Gastrocnemius medialis (tissue), 4 donors: ENCODE results near the gene RGS18.

Source experiments
- POLR2A ChIP-seq, 2 donors: fragments of 450-650 bp; IDR thresholded peaks; one replicate each; pipeline ENCODE4 v1.6.1; 2017; ENCODE audit warnings: antibody characterized with exemption in 2 of 2, mild to moderate bottlenecking in 2 of 2, moderate library complexity in 2 of 2
- TF ChIP-seq, protein P1 (sequence below), 5 experiments: fragments of 450-650 bp in 3 of 5; fragments of 200-600 bp in 2 of 5; sonication (generic) in 2 of 5; IDR thresholded peaks in 4 of 5; conservative IDR thresholded peaks in 1 of 5; 1 replicate in 4 of 5; 2 replicates in 1 of 5; pipeline ENCODE4 v1.5.1; 2016 to 2019; ENCODE audit warnings: antibody characterized with exemption in 5 of 5, mild to moderate bottlenecking in 3 of 5, moderate library complexity in 3 of 5

DNA sequence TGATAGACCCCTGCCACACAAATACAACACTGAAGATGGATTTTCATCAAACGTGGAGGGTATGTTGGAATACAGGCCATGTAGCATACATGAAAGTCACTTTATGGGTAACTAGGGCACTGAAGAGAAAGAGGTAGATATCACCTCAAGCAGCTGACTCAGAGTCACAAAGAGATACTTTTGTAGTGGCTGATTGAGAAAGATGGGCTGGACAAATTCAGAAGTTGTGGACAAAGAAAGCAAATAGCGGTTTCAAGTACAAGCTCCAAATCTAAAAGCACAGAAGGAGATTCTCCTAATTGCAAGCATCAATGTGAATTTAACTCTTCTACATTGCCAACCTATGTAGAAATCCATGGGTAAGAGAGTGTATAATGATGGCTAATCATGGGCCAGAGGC is 35.0 kb upstream of the RGS18 start:
- no peak for TF ChIP-seq POLR2A (IDR thresholded peaks at IDR 0.05)
- TF ChIP-seq, protein P1, sequence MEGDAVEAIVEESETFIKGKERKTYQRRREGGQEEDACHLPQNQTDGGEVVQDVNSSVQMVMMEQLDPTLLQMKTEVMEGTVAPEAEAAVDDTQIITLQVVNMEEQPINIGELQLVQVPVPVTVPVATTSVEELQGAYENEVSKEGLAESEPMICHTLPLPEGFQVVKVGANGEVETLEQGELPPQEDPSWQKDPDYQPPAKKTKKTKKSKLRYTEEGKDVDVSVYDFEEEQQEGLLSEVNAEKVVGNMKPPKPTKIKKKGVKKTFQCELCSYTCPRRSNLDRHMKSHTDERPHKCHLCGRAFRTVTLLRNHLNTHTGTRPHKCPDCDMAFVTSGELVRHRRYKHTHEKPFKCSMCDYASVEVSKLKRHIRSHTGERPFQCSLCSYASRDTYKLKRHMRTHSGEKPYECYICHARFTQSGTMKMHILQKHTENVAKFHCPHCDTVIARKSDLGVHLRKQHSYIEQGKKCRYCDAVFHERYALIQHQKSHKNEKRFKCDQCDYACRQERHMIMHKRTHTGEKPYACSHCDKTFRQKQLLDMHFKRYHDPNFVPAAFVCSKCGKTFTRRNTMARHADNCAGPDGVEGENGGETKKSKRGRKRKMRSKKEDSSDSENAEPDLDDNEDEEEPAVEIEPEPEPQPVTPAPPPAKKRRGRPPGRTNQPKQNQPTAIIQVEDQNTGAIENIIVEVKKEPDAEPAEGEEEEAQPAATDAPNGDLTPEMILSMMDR (IDR thresholded peaks at IDR 0.05 in 4 of 5, conservative IDR thresholded peaks at IDR 0.05 in 1 of 5): no peak
